Hepatocyte (in vitro differentiated cells): ENCODE results near the gene PPP2R2B.

ENCODE experiments used
- CTCF ChIP-seq: fragments of 200-600 bp; sonication (generic); IDR thresholded peaks from 2 replicates; pipeline ENCODE4 v1.5.1; 2016; ENCODE audit warnings: antibody characterized with exemption, mild to moderate bottlenecking; ENCODE audit not compliant: poor library complexity
- EZH2 ChIP-seq: fragments of 200-600 bp; sonication (generic); IDR thresholded peaks from 2 replicates; pipeline ENCODE4 v1.6.1; 2016; ENCODE audit warnings: antibody characterized with exemption, mild to moderate bottlenecking, borderline replicate concordance
- EZH2phosphoT487 ChIP-seq: fragments of 200-600 bp; sonication (generic); IDR thresholded peaks from one replicate; pipeline ENCODE4 v1.6.1; 2018; ENCODE audit warnings: antibody characterized with exemption, mild to moderate bottlenecking, low read depth, moderate library complexity; ENCODE audit not compliant: unreplicated experiment, severe bottlenecking

DNA sequence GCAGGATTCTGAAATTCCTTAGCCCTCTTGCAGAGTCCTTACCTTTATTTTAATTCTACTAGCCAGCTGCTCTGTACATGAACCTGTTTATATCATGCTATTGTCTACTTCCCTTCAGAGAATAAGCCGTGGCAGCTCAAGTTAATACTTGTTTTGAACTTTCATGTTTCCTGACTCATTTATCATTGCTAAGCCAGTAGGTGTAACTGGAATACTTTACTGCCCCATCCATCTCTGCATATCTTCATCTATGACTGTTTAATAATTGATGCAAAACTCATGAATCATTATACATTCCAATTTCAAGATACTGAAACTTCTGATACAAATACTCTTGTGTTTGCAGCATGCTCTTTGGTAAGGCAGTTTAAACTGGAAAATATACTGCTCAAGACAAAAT lies 174.7 kb downstream of the PPP2R2B start:
- TF ChIP-seq CTCF (no peak), EZH2 (no peak), EZH2phosphoT487 (no peak)
